PFSK-1 (cell line): Measurements from ENCODE around the gene PCNX3.

Experiments used
- FOXP2 ChIP-seq: optimal IDR thresholded peaks from 2 replicates; pipeline ENCODE3; 2011; ENCODE audit warnings: borderline replicate concordance, control low read depth, inconsistent platforms; ENCODE audit not compliant: insufficient read depth; ENCODE audit errors: extremely low read length, extremely low read depth
- POLR2AphosphoS5 ChIP-seq: IDR thresholded peaks from 2 replicates; pipeline ENCODE4 v1.6.1; 2012; ENCODE audit warnings: low read depth, mild to moderate bottlenecking, control low read depth, low read length, moderate library complexity
- TAF1 ChIP-seq: IDR thresholded peaks from 2 replicates; pipeline ENCODE4 v1.6.1; 2012; ENCODE audit warnings: low read length, control low read depth, borderline replicate concordance; ENCODE audit not compliant: insufficient read depth

DNA sequence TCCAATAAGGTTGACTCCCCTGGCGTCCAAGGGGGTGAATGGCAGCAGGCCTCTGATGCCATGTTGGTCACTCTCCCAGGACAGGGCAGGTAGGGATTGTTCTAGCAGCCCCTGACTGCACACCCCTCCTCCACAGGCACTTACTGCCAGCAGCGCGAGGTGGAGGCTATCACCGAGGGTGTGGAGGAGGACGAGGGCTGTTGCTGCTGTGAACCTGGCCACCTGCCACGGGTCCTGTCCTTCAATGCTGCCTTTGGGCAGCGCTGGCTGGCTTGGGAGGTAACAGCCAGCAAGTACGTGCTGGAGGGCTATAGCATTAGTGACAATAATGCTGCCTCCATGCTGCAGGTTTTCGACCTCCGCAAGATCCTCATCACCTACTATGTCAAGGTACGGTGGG is 14.6 kb downstream of the PCNX3 start:
- TF ChIP-seq POLR2AphosphoS5 (no peak), TAF1 (no peak), FOXP2 (no peak)
